ENCODE results near the gene KRTAP10-10.
"Not testable (repeated sequence)": the region's sequence is repeated elsewhere in the genome, so short reads cannot be mapped to it uniquely, and the experiment has no call there.

Gene KRTAP10-10

DNA sequence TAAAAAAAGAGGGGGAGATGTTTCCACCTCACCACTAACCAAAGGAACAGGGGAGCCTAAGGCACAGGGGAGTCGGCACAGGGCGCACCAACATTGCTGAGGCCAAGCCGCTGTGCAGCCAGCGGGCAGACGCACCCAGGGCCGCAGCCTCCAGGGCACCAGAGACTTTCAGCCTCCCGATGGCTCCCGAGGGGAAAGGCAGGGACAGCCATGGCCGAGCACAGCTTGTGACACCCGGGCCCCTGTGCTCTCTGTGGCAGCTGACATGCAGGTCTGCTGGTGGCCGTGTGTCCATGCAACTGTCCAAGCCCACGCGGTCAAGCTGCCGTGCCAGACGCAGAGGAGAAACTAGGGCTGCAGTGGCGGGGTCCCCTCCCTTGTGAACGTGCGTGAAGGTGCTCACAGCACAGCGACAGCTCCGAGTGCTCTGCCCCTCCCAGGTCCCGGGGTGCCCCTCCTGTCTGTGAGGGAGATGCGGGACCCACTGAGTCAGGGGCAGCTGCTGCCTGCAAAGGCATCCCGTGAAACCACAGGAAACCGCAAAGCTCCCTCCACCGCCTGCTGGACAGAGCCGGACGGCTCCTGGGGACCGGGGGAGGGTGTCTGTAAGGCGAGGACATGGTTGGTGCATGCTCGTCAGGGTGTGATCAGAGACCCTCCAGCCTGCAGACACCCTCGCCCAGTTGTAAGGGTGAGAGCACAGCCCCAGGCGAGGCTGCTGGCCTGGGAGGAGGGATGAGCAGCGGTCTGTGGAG lies 11.6 kb downstream of the KRTAP10-10 start:
- no peak for FAIRE-seq

DNA sequence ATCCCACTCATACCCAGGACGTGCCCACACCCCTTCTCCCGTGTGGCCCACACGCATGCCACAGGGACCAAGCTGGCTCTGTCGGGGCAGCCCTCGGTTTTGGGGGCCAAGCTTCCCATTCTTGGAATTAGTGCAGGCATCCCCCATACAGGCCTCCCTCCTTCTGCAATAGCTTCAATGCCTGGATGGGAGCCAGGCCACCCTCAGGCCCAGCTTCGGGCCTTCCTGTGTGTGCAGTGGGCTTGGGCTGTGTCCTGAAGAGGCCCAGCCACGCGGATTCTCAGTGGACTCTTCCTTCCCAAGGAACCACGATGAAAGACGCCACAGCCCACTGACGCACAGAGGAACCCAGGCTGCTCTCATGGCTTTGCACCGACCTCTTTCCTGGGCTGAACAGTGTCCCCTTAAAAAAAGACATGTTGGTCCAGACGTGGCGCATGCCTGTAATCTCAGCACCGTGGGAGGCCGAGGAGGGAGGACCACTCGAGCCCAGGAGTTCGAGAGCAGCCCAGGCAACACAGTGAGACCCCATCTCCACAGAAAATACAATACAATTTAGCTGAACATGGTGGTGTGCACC lies 12.5 kb downstream of the KRTAP10-10 start:
- DNase-seq (ENCODE audit: insufficient read length, low spot score) (no peak), FAIRE-seq (no peak)

More for the DNA sequence above, 11.6 kb downstream of the KRTAP10-10 start:
- DNase-seq (ENCODE audit: insufficient read length, low spot score), result no peak

DNA sequence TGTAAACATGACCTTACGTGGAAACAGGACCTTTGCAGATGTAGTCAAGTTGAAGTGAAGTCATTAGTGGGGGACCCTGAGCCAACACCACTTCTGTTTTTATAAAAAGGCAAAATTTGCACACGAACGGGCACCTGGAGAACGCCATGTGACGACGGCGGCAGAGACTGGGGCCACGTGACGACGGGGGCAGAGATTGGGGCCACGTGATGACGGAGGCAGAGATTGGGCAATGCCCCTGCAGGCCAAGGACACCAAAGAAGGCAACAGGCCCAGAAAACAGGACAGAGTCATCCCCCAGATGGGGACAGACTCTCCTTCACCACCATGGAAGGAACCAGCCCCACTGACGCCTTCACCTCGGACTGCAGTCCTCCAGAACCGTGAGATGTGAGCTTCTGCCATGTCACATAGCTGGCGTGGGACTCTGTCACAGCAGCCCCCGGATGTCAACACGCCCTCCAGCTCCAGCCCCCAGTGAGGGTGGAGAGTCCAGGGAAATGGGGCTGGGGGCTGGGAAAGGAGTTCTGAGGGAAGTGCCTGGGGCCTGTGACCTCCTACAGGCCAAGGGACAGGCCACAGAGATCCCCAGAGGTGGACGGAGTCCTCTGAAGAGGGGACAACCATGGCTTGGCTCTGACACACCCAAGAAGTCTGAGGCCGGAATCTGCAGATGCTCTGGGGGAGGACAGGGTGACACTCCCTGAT lies 13.3 kb downstream of the KRTAP10-10 start:
- FAIRE-seq, result no peak
- DNase-seq (ENCODE audit: insufficient read length, low spot score), result no peak

DNA sequence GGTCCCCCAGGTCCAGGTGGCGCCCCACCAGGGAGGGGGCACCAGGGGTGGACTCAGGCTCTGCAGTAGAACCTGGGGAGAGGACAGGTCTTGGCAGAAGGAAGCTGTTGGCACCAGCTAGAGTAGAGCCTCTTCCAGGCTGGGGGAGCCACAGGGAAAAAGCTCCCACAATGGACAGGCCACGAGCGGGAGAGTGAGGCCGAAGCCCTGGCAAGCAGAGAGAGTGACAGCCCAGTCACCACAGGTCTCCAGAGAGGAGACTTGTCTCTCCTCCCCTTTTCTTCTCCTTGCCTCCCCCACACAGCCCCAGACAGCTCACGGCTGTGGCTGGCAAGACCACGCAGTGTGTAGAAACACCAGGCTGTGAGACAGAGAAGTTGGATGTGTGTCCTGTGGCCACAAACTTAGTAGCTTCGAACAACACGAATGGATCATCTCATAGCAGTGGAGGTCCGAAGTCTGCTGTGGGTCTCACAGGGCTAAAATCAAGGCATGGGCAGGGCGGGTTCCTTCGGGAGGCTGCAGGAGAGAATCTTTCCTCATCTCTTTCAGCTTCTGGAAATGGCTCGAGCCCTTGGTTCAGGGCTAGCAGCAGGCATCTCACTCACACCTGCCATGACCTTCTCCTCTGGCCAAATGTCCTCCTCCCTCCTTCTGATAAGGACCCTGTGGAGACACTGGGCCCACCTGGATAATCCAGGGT lies 14.0 kb downstream of the KRTAP10-10 start:
- DNase-seq (ENCODE audit: insufficient read length, low spot score) (no peak), FAIRE-seq (no peak)

DNA sequence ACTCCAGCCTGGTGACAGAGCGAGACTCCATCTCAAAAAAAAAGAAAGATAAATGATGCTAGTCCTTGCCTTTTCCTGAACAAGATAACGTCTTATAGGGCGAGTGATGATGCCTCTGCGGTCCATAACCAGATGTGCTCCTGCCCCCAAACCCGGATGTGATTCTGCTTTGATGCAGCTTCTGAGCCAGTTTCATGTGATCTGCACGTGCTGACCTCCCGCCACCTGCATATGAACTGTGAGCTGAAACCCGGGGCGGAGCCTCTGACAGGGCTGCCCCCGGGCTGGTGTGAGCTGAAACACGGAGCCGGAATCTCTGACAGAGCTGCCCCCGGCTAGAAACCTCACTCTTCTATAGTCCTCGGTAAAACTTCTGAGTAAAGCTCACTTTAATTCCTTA lies 16.0 kb downstream of the KRTAP10-10 start:
- FAIRE-seq, result no peak
- DNase-seq (ENCODE audit: insufficient read length, low spot score), result no peak

DNA sequence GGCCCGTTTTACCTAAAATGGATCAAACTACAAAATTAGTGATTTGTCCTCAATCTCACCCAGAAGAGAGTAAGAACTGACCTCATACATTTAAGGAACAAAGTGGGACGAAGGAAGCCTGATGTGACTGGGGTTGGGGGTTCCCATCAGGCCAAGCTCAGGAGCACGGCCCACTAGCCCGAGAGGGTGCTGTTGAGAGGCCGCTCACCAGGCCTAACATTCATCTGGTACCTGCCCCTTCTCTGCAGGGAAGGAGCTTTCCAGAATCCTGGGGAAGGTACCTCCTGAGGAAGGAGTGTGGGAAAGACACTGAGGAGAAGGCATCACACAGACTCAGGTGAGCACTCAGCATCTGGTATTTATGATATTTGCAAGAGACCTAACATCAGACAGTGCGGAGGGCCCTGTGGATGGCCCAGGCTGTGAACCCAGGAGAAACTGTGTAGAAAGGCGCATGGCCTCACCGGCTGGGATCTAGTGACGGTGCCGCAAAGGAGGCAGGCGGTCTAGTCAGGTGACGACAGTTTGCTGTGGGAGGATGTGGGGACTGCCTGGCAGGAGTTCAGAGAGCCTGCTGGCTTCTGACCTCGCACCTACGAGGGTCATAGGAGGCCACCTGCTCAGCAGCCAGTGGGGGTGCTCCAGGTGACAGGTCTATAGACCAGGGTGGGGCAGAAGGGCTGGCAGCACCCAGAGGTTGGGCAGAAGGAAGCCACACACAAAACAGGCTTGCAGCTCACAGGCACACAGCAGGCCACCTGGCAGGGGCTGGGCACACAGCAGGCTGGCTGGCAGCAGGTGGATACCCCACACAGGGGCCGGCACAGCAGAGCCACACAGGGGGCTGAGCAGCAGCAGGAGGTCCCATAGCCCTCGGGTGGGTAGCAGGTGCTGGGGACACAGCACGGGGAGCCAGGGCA lies 16.8 kb downstream of the KRTAP10-10 start:
- no peak for DNase-seq (ENCODE audit: insufficient read length, low spot score)
- no peak for FAIRE-seq

DNA sequence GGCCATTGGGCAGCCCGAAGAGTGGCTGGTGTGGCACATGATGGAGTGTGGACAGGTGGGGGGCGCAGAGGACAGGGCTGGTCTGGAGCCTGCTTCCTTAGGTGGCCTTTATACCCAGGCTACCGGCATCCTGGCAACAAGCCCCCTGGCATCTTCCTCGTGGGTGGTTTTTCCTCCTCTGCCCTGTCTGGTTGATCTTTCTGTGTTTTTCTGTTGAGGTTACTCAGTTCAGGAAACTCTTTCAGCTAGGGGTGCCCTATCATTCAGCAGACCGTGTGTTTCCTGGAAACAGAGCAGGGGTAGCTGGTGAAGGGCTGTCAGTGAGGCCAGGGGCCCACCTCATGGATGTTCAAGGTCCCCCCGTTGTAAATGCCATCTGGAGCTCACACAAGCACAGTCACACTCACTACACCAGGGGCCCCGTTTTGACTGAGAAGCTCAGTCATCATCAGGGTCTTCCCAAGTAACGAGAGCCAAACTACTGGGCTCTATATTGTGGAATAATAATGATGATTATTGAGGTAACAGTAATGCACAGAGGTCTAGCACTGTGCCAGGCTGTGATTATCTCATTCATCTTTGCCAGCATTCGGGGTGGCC lies 17.5 kb downstream of the KRTAP10-10 start, which contains the start of gene KRTAP12-4:
TSS of gene KRTAP12-4 (minus strand) at position 84 of the 600 bp plus-strand sequence. CDS start at position 39, 45 bp downstream.
- no peak for FAIRE-seq

DNA sequence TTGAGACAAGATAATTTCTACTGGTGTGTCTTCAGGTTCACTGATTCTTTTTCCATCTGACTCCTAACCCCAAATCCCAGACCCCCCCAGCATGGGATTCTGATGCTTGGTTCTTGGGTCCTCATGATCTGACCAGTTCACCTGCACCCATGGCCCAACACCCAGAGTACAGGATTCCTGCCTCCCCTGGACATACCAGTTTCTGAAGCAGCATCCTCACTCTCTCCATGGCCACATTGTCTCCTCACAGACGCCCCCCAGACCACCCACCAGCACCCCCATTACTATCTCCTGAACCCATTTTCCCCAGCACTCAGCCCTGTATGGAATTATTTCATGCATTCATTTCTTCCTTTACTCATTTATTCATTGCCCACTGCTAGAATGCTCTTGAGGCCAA lies 19.7 kb downstream of the KRTAP10-10 start:
- DNase-seq (ENCODE audit: insufficient read length, low spot score), result no peak
- FAIRE-seq, result no peak

More for the DNA sequence above, 17.5 kb downstream of the KRTAP10-10 start, which contains the start of gene KRTAP12-4:
- no peak for DNase-seq (ENCODE audit: insufficient read length, low spot score)

DNA sequence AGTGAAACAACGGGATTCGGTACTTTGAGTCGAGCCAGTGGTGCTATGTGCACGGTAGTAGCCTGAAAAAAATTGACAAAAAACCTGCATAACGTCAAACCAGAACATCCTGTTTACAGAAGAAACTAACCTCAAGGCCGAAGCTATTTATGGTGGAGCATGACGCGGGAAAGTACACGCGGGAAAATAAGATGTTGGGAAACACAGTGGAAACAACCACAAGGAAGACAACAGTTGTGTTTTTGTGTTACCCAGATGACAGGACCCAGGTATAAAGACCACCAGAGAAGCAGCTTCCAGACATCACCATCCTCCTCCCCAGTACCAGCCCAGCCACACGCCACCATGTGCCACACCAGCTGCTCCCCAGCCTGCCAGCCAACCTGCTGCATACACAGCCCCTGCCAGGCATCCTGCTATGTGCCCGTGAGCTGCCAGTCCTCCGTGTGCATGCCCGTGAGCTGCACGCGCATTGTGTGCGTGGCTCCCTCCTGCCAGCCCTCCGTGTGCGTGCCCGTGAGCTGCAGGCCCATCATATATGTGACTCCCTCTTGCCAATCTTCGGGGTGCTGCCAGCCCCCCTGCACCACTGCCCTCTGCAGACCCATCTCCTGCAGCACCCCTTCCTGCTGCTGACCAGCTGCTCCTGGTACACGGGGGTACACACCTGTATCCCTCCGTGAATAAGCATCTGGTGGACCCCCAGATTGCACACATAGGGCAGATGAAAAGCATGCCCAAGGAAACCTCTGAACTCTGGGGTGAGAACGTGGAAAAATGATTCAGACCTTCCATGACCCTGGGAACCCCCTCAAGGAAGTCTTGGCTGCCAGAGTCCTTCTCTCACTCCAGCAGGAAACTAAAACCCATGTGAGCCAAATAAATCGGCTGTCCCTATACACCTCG lies 20.7 kb downstream of the KRTAP10-10 start, which contains the start of gene KRTAP12-3:
TSS of gene KRTAP12-3 (plus strand) at position 298 of the 906 bp plus-strand sequence. CDS start at position 346, 48 bp downstream.
- FAIRE-seq, result no peak

DNA sequence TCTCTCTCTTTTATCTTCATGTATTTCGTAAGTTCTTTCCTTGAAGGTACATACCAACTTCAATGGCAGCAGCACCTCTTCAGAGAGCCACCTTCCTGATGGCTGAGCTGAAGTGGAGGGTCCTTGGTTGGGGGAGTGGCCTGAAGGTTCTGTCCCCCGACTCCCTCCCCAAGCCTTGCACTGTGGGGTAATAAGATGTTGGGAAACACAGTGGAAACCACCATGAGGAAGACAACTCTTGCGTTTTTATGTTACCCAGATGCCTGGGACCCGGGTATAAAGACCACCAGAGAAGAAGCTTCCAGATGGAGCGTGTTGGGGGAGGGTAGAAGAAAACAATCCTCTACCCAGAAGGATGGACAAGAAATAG lies 21.4 kb downstream of the KRTAP10-10 start:
- DNase-seq (ENCODE audit: insufficient read length, low spot score), result no peak
- FAIRE-seq, result no peak

More for the DNA sequence above, 20.7 kb downstream of the KRTAP10-10 start, which contains the start of gene KRTAP12-3:
- no peak for DNase-seq (ENCODE audit: insufficient read length, low spot score)

DNA sequence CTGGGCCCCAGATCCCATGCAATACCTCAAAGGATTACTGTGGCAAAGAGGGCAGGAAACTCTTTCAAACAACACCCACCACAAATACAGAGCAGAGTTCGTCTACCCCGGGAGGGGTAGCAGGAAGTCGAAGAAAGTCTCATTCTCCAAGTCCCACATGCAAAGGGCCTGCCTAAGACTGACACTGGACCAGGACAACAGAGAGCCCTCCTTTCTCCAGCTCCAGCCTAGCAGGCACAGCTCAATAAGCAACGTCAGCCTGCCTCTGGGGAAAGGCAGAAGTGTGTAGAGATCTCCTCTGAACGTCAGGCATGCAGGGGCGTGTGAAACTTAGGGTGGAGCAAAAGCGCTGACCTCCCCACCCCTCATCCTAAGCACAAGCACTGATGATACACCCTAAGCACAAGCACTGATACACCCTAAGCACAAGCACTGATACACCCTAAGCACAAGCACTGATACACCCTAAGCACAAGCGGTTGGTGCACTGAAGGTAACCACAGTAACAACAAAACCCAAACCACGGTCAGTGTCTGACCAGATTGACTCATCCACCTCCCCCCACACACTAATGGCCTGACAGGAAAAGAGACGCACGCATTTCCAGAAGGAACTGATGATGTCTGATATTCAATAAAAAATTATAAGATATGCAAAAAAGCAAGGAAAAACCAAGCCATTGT lies 21.9 kb downstream of the KRTAP10-10 start:
- DNase-seq (ENCODE audit: insufficient read length, low spot score) (no peak), FAIRE-seq (no peak)

DNA sequence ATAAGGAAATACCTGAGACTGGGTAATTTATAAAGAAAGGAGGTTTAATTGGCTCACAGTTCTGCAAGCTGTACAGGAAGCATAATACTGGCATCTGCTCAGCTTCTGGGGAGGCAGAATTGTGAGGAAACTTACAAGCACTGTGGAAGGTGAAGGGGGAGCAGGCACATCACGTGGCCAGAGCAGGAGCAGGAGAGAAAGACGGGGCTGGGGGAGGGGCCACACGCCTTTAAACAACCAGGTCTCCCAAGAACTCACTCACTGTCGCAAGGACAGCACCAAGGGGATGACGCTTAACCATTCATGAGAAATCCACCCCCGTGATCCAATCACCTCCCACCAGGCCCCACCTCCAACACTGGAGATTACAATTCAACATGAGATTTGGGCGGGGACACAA lies 24.4 kb downstream of the KRTAP10-10 start:
- FAIRE-seq; DNase-seq (ENCODE audit: insufficient read length, low spot score): not testable (repeated sequence)

DNA sequence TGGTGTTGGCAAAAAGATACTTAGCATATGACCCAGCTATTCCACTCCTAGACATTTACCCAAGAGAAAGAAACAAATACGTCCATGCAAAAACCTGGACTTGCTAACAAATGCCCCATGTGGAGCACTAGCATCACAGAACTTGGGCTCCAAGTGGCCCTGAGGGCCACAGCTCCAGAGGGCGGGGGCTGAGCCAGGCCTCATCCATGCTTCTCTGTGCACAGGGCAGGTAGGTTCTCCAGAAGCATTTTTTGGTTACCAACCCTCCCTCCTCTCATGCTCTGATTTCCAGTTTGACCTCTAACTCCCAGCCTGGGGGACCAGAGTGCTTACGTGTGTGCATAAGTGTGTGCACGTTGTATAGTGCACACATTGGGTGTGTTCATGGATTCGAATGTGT lies 27.5 kb downstream of the KRTAP10-10 start:
- DNase-seq (ENCODE audit: insufficient read length, low spot score), result no peak
- FAIRE-seq, result no peak

DNA sequence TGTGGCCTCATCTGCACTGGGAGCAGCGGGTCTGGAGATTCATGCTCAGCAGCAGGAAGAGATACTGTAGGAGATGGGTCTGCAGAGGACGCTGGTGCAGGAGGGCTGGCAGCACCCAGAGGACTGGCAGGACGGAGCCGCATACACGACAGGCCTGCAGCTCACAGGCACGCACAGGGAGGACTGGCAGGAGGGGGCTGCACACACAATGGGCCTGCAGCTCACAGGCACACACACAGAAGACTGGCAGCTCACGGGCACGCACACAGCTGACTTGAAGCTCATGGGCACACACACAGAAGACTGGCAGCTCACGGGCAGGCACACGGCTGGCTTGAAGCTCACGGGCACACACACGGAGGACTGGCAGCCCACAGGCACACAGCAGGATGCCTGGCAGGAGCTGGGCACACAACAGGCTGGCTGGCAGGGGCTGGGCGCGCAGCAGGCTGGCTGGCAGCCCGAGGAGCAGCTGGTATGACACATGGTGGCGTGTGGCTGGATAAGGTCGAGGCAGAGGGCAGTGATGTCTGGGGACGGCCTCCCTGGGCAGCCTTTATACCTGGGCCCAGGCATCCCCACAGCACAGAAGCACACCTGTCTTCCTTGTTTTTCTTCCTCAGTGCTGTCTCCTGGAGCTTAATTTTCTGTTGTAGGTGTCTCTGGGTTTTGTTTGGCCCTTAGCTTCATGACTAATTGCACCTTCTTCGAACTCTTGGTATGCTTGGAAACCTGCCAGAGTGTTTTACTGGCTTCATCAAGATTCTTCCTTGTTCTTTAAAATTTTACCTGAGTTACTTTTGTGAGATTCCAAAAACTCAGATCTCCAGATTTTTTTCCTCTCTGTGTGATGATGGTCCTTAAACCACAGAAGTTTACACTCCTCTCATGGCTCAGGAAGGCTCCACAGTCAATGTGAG lies 29.5 kb downstream of the KRTAP10-10 start, which contains the start of gene KRTAP12-2:
TSS of gene KRTAP12-2 (minus strand) at position 527 of the 920 bp plus-strand sequence. CDS start at position 486, 41 bp downstream.
- no peak for DNase-seq (ENCODE audit: insufficient read length, low spot score)
- no peak for FAIRE-seq

DNA sequence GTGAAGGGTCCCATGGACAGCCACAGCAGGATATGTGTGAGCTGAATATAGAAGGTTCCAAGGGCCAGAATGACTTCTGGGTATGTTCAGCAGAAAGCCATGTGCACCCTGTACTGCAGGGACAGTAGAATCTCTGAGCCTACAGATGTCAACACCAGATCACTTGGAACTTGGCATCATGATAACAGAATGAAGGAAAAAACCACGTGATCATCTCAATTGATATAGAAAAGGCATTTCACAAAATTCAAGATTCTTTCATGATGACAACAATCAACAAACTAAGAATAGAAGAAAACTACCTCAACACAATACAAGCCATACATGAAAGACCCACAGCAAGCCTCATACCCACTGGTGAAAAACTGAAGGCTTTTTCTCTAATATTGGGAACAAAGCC lies 30.5 kb downstream of the KRTAP10-10 start:
- DNase-seq (ENCODE audit: insufficient read length, low spot score) (no peak), FAIRE-seq (no peak)

DNA sequence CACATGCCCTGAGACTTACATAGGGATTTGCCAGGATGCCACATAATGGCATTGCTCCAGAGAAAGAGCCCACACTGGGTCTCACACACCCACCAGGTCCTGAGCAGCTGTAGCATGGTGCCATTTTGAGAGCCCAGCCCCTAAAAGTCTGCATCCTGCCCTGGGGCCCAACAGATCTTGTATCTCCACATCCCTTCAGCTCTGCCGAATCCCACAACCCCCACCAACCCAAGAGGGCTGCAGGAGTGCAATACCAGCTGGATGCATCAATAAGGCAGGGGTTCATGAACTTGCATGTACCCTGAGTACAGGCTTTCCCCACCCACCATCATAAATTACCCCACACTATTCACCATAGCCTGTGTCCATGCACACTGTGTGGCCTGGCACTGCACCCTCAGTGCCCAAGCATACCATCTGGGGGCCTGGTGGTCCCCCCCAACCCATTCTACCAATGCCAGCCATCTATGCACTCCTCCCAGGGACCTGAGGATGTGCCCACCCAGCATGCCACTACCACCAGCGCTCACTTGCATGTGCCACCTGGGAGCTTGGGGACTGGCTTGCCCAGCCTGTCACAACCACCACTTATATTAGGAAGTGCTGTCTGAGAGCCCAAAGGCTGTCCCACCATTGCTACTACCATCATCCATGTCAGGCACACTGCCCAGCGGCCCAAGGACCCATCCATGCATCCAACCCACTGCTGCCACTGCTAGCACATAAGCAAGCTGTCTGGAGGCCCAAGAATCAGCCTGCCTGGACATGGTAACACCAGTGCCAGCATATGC lies 33.7 kb downstream of the KRTAP10-10 start:
- FAIRE-seq, result no peak
- no peak for DNase-seq (ENCODE audit: insufficient read length, low spot score)
